HG03575 (cell line): Measurements from ENCODE around the gene DNPH1.

Source experiments
- ATAC-seq: cut with Tn5 transposase; IDR thresholded peaks from one replicate; pipeline ENCODE4 v1.9.1; 2021; ENCODE audit not compliant: unreplicated experiment, insufficient number of reproducible peaks, low FRiP score; ENCODE audit errors: extremely low read depth

Gene DNPH1

GRCh38 chr6:43220439-43220951 is 8.8 kb downstream of the DNPH1 start:
- ATAC-seq: no peak

GRCh38 chr6:43219814-43220213 is 9.5 kb downstream of the DNPH1 start:
- ATAC-seq: no peak

GRCh38 chr6:43219119-43219518 is 10.2 kb downstream of the DNPH1 start:
- ATAC-seq: no peak

- ATAC-seq: no peak
These were observed 11.9 kb downstream of the DNPH1 start for GRCh38 chr6:43217351-43217750.

GRCh38 chr6:43216200-43216599 is 13.1 kb downstream of the DNPH1 start:
- no peak for ATAC-seq

GRCh38 chr6:43215066-43215465 is 14.2 kb downstream of the DNPH1 start:
- no peak for ATAC-seq

GRCh38 chr6:43213431-43213830 is 15.8 kb downstream of the DNPH1 start:
- no peak for ATAC-seq

GRCh38 chr6:43211955-43212354 is 17.3 kb downstream of the DNPH1 start:
- ATAC-seq: no peak

GRCh38 chr6:43207286-43207685 is 22.0 kb downstream of the DNPH1 start:
- no peak for ATAC-seq

GRCh38 chr6:43205849-43206248 is 23.4 kb downstream of the DNPH1 start:
- ATAC-seq: no peak

GRCh38 chr6:43204271-43205105 is 24.8 kb downstream of the DNPH1 start:
- no peak for ATAC-seq

- ATAC-seq: no peak
These were observed 25.6 kb downstream of the DNPH1 start for GRCh38 chr6:43203718-43204095.

GRCh38 chr6:43203029-43203717 is 26.1 kb downstream of the DNPH1 start:
- no peak for ATAC-seq

- ATAC-seq: no peak
These were observed 26.8 kb downstream of the DNPH1 start for GRCh38 chr6:43202451-43202850.

- no peak for ATAC-seq
These were observed 28.7 kb downstream of the DNPH1 start for GRCh38 chr6:43200541-43200940.

- no peak for ATAC-seq
These were observed 29.4 kb downstream of the DNPH1 start for GRCh38 chr6:43199912-43200311.

- ATAC-seq: no peak
These were observed 32.9 kb downstream of the DNPH1 start for GRCh38 chr6:43196337-43196736.

GRCh38 chr6:43193929-43194328 is 35.4 kb downstream of the DNPH1 start:
- ATAC-seq: no peak

GRCh38 chr6:43192911-43193310 is 36.4 kb downstream of the DNPH1 start:
- ATAC-seq: no peak

GRCh38 chr6:43189776-43190304 is 39.4 kb downstream of the DNPH1 start:
- ATAC-seq: no peak
